Adrenal gland (tissue), 12 donors: ENCODE measurements around the gene TMEM135. TPM values are rescaled to one million over a fixed set of nuclear protein-coding genes. Genes with fewer than 3 reads are reported as not detected.

ENCODE experiments used
- DNase-seq, 7 donors: peaks; one replicate each; pipeline ENCODE4 v3.0.0-alpha.2; 2019 to 2020
- H3K27ac ChIP-seq, 5 donors: fragments of 200-600 bp; sonication (generic) in 4 of 5; 1 replicate in 3 of 5; 2 replicates in 2 of 5; pipeline versions ENCODE4 v1.5.1 to v1.8.0; 2016 to 2020; ENCODE audit warnings: mild to moderate bottlenecking in 1 of 5
- H3K27me3 ChIP-seq: fragments of 200-600 bp; 2 replicates; pipeline ENCODE4 v1.8.0; 2021
- H3K36me3 ChIP-seq, 2 donors: fragments of 200-600 bp; replicated peaks in 1 of 2; 1 replicate in 1 of 2; 2 replicates in 1 of 2; pipeline versions ENCODE4 v1.5.1 to v1.8.0; 2018 to 2022
- H3K4me1 ChIP-seq, 2 donors: fragments of 200-600 bp; replicated peaks in 1 of 2; 1 replicate in 1 of 2; 2 replicates in 1 of 2; pipeline versions ENCODE4 v1.5.1 to v1.8.0; 2018 to 2021
- H3K4me3 ChIP-seq, 4 donors: fragments of 200-600 bp; sonication (generic) in 3 of 4; one replicate each; pipeline ENCODE4 v1.5.1; 2016 to 2018
- H3K9me3 ChIP-seq, 3 donors: fragments of 200-600 bp; sonication (generic) in 1 of 3; replicated peaks in 1 of 3; 1 replicate in 2 of 3; 2 replicates in 1 of 3; pipeline versions ENCODE4 v1.5.1 to v1.8.0; 2016 to 2021
- POLR2A ChIP-seq, 2 donors: fragments of 450-650 bp; IDR thresholded peaks; one replicate each; pipeline ENCODE4 v1.6.1; 2017; ENCODE audit warnings: antibody characterized with exemption in 2 of 2, mild to moderate bottlenecking in 2 of 2, moderate library complexity in 1 of 2
- WGBS, 4 donors: extraction: QIAGEN DNeasy Blood & Tissue Kit in 2 of 4; methylation state at CpG; one replicate each; pipeline versions ENCODE4 v1.1.5 to v1.1.7; 2013 to 2017; 5-methylcytosine and 5-hydroxymethylcytosine counted together
- intact Hi-C, 2 donors: fragments of 100-400 bp; cut with DNase I; formaldehyde crosslinking; loops; one replicate each; pipeline versions ENCODE4 v1.14.1 to v1.15.0; 2022 to 2023
- polyA plus RNA-seq, 3 donors: library from polyadenylated mRNA; stranded (reverse); fragments of 200-250 nt in 2 of 3; fragments of 350-450 nt in 1 of 3; fragmentation: Illumina TruSeq in 1 of 3; extraction: RNeasy Lipid Tissue Mini Kit (QIAGEN cat#74804) in 1 of 3; gene quantifications; one replicate each; pipeline ENCODE4 v1.2.3, GENCODE V29; 2013 to 2014
- total RNA-seq, 9 donors: library from RNA; depleted of rRNA in 4 of 9; stranded (reverse); fragments of >200 nt in 4 of 9; fragments of 120-200 nt in 1 of 9; fragmentation: NEBNext Ultra II Directional in 1 of 9; extraction: Animal tissue kit (Norgen Biotek cat#: 25700) in 1 of 9; gene quantifications; one replicate each; pipeline versions ENCODE4 v1.1.0 to v1.2.4, GENCODE V29; 2013 to 2023
- TF ChIP-seq, protein P1 (sequence below), 6 experiments: fragments of 450-650 bp in 4 of 6; fragments of 200-600 bp in 2 of 6; sonication (generic) in 1 of 6; IDR thresholded peaks; 1 replicate in 5 of 6; 2 replicates in 1 of 6; pipeline versions ENCODE4 v1.5.1 to v1.8.0; 2016 to 2021; ENCODE audit warnings: antibody characterized with exemption in 6 of 6, mild to moderate bottlenecking in 2 of 6, moderate library complexity in 1 of 6
- donor health status: healthy with polysubstance abuse.
- donor health status: Bipolar disorder and iron deficiency.
- donor health status: DM: yes; HTN: yes; CAD: no.
- donor health status: DM: no; HTN: no; CAD: no.
- donor health status: DM: no; HTN: no; CAD: no.
- donor health status: DM: yes; HTN: yes; CAD: no.

The TMEM135 gene
- total and polyA plus RNA-seq, 12 donors: 8.2 to 101 (median 44.5) TPM

DNA sequence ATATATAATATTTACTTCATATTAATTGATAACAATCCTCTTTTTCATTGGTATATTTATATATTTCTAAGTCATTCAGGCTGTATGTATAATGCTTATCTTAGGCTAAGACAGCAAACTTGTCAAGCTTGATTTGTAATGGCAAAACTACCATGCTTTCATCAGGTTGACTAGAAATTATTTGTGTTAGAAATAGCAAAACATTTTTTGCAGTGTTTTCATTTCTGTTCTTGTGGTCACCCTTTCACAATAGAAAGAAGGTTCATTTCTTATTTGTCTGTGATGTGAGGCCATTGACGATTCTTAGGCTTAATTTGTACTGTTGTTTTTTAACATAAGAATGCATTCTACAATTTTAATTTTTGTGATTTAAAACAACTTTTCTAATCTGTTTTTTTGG is 197.6 kb downstream of the TMEM135 start:
- intact Hi-C loops: no loop called here
- H3K4me1 ChIP-seq: no peaks in the 10 kb centered on the region
- WGBS, 4 donors: 65 to 90% (median 82%) methylated on average over 1 of the region's 1 CpG
- no peaks in the 10 kb centered on the region for H3K36me3 ChIP-seq
- H3K4me3 ChIP-seq: no peak overlapping the region
- no peaks in the 10 kb centered on the region for H3K27me3 ChIP-seq
- no peak for DNase-seq
- no peak overlapping the region for H3K27ac ChIP-seq
- TF ChIP-seq, protein P1, sequence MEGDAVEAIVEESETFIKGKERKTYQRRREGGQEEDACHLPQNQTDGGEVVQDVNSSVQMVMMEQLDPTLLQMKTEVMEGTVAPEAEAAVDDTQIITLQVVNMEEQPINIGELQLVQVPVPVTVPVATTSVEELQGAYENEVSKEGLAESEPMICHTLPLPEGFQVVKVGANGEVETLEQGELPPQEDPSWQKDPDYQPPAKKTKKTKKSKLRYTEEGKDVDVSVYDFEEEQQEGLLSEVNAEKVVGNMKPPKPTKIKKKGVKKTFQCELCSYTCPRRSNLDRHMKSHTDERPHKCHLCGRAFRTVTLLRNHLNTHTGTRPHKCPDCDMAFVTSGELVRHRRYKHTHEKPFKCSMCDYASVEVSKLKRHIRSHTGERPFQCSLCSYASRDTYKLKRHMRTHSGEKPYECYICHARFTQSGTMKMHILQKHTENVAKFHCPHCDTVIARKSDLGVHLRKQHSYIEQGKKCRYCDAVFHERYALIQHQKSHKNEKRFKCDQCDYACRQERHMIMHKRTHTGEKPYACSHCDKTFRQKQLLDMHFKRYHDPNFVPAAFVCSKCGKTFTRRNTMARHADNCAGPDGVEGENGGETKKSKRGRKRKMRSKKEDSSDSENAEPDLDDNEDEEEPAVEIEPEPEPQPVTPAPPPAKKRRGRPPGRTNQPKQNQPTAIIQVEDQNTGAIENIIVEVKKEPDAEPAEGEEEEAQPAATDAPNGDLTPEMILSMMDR (IDR thresholded peaks at IDR 0.05): no peak
- peaks cover 0 to 10% (median 6%) of the 10 kb centered on the region in 3 donors for H3K9me3 ChIP-seq

DNA sequence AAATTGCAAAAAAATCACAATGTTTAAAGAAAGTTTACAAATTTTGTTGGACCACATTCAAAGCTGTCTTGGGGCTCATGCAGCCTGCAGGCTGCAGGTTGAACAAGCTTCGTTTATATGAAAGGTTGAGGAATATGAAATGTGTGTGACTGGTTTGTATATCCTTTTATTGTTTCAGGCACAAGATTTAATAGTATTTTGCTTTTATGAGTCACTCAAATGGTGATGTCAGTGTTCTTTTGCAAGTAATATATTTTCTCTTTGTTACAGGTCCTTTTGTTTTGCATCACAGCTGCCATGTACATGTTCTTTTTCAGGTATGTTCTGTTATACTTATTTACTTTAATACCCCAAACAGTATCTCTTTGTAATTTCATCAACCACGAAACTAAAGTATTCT is 198.6 kb downstream of the TMEM135 start:
- Histone ChIP-seq H3K9me3 (peaks cover 0 to 10% (median 6%) of the 10 kb centered on the region in 3 donors), H3K27ac (no peak overlapping the region), H3K4me3 (no peak overlapping the region), H3K4me1 (no peaks in the 10 kb centered on the region), H3K36me3 (no peaks in the 10 kb centered on the region), H3K27me3 (no peaks in the 10 kb centered on the region)
- 86 to 96% (median 89%) methylated on average over 2 of the region's 2 CpGs for WGBS, 4 donors
- no peak for DNase-seq
- TF ChIP-seq POLR2A (IDR thresholded peaks at IDR 0.05): no peak
- TF ChIP-seq, protein P1 (IDR thresholded peaks at IDR 0.05): no peak
- intact Hi-C loops: no loop called here

DNA sequence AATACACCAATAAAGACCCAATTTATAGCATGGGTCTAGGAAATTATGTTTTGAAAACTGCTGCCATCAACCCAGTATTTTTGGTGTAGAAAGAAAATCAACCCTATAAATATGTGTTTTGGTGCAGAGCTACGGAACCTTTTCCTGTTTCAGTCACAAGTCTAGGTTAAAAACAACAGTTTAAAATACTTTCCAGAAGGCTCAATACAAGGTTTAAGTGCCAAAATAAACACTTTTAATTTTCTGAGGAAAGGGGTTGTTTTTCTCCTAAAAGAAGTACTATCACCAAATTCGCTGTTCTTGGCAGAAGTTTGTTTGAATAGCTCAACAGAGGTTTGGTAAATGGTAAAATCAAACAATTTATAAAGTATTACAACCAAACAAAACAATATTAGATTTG is 201.3 kb downstream of the TMEM135 start:
- intact Hi-C loops: no loop called here
- no peak for TF ChIP-seq POLR2A (IDR thresholded peaks at IDR 0.05)
- TF ChIP-seq, protein P1 (IDR thresholded peaks at IDR 0.05): no peak
- WGBS, 4 donors: 59 to 75% (median 69%) methylated on average over 2 of the region's 2 CpGs
- Histone ChIP-seq H3K27ac (no peak overlapping the region), H3K27me3 (no peaks in the 10 kb centered on the region), H3K9me3 (peaks cover 0 to 1% (median 0%) of the 10 kb centered on the region in 3 donors), H3K4me3 (no peak overlapping the region), H3K4me1 (no peaks in the 10 kb centered on the region), H3K36me3 (no peaks in the 10 kb centered on the region)
- DNase-seq: no peak

DNA sequence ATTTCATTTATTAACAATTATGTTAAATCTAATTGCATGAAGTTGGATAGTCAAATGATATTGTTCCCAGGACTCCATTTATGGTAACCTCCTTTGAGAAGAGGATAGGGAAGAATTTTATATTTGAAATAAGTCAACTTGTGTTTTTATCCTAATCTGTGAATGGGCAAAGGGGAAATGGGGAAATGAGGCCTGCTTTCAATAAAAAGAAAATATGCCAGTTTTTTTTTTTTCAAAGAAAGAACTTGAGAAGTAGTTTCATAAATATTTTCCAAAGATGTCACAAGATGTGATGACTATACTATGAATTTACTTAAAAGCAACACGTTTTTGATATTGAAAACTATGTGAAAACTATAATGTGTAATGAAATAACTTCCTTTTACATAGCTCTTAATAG is 201.8 kb downstream of the TMEM135 start:
- H3K4me1 ChIP-seq: no peaks in the 10 kb centered on the region
- 69 to 82% (median 76%) methylated on average over 1 of the region's 1 CpG for WGBS, 4 donors
- H3K9me3 ChIP-seq: no peaks in the 10 kb centered on the region
- no peak for DNase-seq
- no peaks in the 10 kb centered on the region for H3K36me3 ChIP-seq
- H3K27ac ChIP-seq: no peak overlapping the region
- no peak overlapping the region for H3K4me3 ChIP-seq
- no peak for TF ChIP-seq POLR2A (IDR thresholded peaks at IDR 0.05)
- TF ChIP-seq, protein P1 (IDR thresholded peaks at IDR 0.05): no peak
- intact Hi-C loops: no loop called here
- H3K27me3 ChIP-seq: no peaks in the 10 kb centered on the region
